ENCODE measurements around the gene AIRE.

DNA sequence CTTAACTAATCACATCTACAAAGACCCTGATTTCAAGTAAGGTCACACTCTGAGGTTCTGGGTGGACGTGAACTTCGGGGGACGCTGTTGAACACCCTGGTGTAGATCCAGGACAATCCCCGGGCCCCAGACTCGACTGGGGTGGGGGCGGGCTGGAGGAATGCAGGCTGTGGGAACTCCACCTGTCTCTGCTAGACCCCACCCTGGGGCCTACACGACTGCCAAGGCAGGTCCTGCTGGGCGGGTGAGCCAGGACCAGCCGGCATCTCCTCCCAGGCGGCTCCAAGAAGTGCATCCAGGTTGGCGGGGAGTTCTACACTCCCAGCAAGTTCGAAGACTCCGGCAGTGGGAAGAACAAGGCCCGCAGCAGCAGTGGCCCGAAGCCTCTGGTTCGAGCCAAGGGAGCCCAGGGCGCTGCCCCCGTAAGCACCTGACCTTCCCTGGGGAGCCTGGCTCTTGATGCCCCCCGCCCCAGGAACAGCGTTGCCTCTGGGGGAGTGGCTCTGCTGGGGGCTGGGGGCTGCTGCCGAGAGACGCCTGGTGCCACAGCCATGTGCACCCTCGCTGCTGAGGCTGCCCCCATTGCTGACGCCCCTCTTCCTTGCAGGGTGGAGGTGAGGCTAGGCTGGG is 3.8 kb downstream of the AIRE start:
- TF ChIP-seq, protein P1, sequence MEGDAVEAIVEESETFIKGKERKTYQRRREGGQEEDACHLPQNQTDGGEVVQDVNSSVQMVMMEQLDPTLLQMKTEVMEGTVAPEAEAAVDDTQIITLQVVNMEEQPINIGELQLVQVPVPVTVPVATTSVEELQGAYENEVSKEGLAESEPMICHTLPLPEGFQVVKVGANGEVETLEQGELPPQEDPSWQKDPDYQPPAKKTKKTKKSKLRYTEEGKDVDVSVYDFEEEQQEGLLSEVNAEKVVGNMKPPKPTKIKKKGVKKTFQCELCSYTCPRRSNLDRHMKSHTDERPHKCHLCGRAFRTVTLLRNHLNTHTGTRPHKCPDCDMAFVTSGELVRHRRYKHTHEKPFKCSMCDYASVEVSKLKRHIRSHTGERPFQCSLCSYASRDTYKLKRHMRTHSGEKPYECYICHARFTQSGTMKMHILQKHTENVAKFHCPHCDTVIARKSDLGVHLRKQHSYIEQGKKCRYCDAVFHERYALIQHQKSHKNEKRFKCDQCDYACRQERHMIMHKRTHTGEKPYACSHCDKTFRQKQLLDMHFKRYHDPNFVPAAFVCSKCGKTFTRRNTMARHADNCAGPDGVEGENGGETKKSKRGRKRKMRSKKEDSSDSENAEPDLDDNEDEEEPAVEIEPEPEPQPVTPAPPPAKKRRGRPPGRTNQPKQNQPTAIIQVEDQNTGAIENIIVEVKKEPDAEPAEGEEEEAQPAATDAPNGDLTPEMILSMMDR (IDR thresholded peaks at IDR 0.05) = no peak
- TF ChIP-seq POLR2A (IDR thresholded peaks at IDR 0.05) = no peak
